GM18526 (cell line): Measurements from ENCODE around the gene AKR1A1.
A peak's percentile ranks its signal among the peaks of the same experiment; 100 is the strongest.

Experiments
- POLR2A ChIP-seq: IDR thresholded peaks from 3 replicates; pipeline ENCODE4 v1.6.1; 2011; ENCODE audit not compliant: insufficient read length; ENCODE audit errors: extremely low read depth

Gene AKR1A1

DNA sequence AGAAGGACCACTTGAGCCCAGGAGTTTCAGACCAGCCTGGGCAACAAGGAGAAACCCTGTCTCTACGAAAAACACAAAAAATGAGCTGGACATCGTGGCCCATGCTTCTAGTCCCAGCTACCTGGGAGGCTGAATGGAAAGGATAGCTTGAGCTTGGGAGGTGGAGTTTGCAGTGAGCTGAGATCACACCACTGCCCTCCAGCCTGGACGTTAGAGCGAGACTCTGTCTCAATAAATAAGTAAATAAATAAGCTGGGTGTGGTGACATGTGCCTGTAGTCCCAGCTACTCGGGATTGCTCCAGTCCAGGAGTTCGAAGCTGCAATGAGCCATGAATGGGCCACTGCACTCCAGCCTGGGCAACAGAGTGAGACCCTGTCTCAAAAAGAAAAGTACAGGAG, 3.6 kb downstream of the AKR1A1 start:
- TF ChIP-seq POLR2A = no peak

DNA sequence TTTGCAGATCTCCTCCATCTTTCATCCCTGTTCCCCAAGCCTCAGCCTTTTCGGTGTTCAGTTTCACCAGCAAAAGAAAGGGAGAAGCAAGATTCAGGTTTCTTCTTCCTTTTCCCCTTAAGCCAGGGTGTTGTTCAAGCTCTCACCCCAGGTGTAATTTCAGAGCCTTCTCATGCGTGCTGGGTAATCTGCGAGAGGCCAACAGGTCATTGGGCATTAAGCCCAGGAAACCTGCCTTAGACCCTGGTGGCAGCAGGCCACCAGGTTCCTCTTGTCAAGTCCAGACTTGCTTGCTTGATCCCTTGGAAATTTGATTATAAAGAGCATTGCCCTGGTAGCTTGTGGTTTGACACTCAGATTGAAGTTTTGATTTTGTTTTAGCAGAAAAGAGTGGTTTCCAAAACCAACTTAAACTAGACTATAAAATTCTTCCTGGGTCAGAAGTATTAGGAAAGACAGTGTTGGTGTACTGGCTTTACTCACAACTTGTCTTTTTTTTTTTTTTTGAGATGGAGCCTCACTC, 6.9 kb downstream of the AKR1A1 start:
- no peak for TF ChIP-seq POLR2A

DNA sequence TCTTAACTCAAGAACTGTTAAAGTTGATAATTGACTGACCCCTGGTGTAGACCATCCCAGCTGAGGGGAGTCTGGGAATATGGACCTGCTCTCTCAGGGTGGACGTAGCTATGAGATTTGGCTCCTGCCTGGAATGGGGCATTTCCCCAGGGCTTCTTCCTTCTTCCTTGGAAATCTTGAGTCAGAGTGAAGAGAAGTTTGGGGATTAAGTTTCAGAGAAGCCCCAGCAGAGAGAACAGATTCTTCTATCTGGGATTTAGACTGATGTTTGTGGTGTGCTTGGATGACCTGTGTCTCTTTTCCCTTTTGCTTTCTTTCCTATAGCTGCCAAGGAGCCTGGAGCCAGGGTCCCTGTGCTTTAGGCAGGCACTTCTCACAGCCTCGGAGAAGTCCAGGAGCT, 13.2 kb downstream of the AKR1A1 start:
- TF ChIP-seq POLR2A = no peak

DNA sequence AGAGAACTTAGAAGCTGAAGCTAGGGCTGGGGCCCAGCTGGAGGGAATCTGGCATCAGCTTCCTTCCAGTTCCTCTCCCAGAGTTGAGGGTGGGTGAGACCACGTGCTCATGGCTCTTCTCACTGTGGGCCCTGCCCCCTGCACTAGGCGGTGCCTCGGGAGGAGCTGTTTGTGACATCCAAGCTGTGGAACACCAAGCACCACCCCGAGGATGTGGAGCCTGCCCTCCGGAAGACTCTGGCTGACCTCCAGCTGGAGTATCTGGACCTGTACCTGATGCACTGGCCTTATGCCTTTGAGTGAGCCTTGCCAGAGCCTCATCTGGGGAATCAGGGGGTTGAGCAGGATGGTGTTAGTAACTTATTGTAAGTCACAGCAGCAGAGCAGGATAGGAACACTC, 16.1 kb downstream of the AKR1A1 start:
- TF ChIP-seq POLR2A = no peak

DNA sequence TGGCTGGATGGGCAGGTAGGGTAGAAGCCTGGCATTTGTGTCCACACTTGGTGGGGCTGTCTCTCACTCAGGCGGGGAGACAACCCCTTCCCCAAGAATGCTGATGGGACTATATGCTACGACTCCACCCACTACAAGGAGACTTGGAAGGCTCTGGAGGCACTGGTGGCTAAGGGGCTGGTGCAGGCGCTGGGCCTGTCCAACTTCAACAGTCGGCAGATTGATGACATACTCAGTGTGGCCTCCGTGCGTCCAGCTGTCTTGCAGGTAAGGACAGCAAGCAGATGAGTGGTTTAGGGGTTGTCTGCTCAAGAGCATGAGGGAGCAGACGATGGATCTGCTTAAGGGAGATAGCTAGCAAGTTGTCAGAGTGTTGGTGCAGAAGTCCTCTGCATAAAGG, 17.3 kb downstream of the AKR1A1 start:
- TF ChIP-seq POLR2A = no peak

DNA sequence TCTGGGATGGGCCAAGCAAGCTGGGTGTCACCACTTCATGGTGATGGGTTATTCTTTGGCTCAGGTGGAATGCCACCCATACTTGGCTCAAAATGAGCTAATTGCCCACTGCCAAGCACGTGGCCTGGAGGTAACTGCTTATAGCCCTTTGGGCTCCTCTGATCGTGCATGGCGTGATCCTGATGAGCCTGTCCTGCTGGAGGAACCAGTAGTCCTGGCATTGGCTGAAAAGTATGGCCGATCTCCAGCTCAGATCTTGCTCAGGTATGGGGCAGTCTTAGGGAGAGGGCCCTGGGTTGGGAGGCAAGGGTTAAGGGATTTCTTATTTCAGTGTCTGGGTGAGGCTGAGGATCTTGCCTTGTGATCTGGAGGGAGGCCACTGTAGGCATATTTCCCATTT, 17.8 kb downstream of the AKR1A1 start:
- no peak for TF ChIP-seq POLR2A

DNA sequence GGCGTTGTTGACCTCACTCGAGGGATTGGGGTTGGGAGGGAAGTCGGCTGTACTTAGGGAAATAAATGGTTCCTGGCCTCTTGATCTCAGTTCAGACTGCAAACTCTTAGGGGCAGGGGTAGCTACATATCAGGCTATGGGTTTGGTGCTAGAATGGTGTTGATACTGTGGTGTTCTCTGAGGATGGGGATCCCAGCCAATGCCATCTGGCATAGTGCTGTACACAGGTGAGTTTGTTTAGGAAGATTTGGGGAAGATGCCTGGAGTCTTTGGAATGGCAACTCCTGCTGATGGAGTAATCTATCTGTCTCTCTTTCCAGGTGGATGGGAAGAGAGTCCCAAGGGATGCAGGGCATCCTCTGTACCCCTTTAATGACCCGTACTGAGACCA, 18.9 kb downstream of the AKR1A1 start:
- TF ChIP-seq POLR2A = no peak

DNA sequence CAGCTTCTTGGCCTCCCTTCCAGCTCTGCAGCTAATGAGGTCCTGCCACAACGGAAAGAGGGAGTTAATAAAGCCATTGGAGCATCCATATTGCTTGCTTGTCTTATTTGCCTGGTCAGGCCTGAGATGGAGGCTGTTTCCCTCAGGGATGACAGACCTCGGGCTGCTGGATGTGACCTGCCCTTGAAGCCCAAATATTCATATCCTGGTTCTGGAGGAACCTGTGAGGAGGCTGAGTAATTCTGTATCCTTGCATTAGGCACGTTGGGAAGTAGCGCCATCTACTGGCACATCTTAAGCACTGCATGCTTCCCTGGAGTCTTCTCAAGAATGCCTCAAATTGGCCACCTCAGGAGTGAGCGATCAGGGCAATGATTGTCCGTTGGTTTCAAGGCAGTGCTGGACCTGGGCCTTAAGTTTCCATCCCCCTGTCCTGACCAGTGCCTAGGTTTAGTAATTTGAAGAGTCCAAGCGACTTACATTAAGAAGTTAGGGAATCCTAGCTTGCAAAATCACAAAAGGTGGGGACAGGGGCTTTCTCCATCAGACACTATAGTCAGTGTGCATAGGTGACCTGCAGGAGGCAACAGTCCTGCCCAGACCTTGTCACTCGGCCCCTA, 19.4 kb downstream of the AKR1A1 start:
- TF ChIP-seq POLR2A = no peak

DNA sequence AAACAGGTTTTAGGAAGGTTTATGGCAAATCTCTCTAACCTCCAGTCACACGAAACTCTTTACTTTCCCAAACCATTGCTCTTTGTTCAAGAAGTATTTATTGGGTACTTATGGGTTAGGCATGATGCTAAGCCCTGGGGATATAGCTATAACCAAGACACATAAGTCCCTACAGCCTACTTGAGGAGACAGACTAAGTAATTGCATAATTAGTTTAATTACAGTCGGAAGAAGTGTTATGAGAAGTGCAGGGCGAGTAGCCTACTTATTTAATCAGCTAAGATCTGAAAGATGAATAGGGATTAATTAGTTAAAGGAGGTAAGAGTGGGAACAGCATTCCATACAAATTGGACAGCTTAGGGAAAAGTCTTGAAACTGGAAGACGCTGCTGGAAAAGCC, 20.0 kb downstream of the AKR1A1 start:
- TF ChIP-seq POLR2A = no peak

DNA sequence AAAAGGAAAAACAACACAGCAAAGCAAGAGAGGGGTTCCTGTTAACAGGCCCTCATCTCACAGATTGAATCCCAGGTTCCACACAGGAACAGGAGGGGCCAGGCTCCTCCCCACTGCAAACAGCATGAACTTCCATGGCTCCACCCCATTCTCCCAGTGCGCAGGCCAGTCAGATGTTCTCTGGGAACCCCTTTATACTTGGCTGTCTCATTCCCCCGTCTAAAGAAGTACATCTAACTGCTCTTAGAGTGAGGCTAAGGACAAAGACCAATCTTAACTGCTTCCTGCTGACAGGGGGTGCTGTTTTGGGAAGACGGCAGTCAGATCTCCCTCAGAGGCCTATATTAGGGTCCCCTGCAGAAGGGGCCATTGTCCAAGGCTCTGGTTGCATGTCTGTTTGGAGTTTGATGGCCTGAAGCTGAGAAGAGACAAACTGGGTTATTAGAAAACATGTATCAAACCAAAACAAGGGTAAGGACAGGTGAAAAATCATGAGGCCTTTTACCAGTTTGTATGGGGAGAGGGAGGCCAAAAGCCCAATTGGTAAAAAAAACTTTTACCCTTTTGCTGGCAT, 22.7 kb downstream of the AKR1A1 start:
- no peak for TF ChIP-seq POLR2A

DNA sequence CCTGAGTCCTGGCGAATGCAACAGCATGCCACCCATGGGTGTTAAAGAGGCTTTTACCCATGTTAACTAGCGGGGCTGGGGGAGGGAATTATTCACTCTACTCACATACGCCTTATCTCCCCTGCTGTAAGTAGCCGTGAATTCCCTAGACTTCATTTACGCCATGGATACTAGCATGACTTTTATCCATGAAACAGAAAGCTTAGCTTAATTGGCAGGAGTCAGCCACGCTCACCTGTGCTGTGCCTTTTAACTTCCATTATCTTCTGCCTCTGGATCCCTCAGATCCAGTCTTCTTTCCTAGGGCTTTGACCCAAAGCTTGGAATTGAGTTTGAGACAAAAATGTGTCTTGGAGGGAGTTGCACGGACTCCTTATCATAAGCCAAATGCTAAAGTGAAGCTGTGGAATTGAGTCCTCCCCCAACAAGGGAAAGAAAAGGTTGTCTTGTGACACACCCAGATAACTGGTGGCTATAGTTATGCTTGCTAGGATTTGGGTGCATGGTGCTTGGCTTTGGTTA, 23.5 kb downstream of the AKR1A1 start:
- no peak for TF ChIP-seq POLR2A

DNA sequence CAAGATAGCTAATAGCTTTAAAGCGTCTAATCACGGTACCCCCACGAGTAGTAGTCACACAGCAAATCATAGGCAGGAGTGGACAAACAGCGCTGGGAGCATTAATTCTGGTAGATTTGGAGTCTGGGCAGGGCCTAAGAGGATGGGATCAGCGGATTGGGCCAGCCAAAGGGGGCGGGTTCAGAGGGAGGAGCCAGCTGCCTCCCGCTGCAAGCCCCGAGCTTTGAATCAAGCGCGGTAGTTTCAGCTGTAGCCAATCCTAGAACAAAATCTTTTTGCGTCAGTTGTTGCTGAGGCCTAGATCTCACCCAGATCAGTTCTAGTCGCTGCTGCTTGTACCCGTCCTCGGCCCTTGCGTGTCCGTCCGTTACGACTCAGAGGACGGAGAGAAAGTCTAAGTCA, 32.6 kb downstream of the AKR1A1 start:
- TF ChIP-seq POLR2A = no peak

DNA sequence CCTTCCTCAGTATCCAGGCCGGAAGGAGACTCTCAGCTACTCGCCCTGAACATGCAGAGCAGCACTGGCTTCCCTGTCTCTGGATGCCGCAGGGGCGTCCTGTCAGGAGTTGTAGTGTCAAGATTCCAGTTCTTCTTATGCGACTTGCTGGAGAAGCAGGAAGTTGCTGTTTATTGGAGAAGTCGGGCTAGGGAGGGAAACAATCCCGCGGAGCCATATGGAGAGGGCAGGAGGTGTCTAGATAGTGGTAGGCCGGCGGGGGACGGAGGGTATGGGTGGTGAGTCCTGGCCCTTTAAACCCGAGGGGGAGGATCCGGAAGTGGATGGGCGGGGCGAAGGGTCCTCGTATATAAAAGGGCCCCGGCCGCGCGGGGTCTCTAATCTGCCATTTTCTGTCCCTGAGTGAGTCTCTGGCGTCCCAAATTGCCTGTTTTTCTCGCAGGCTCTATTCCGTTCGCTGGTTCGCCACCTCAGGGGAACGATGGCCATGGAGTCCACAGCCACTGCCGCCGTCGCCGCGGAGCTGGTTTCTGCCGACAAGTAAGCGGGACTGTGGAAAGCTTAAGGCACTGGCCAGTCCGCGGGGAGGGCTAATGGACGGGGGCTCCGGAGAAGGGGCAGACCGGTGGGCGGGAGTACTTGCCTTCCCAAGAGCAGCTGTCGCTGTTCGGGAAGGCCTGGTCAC, 33.2 kb downstream of the AKR1A1 start, which contains the start of gene NASP:
TSS of gene NASP (plus strand) at position 376 of the 685 bp plus-strand sequence. CDS start at position 482, 106 bp downstream.
- peak; percentile 99 for TF ChIP-seq POLR2A

DNA sequence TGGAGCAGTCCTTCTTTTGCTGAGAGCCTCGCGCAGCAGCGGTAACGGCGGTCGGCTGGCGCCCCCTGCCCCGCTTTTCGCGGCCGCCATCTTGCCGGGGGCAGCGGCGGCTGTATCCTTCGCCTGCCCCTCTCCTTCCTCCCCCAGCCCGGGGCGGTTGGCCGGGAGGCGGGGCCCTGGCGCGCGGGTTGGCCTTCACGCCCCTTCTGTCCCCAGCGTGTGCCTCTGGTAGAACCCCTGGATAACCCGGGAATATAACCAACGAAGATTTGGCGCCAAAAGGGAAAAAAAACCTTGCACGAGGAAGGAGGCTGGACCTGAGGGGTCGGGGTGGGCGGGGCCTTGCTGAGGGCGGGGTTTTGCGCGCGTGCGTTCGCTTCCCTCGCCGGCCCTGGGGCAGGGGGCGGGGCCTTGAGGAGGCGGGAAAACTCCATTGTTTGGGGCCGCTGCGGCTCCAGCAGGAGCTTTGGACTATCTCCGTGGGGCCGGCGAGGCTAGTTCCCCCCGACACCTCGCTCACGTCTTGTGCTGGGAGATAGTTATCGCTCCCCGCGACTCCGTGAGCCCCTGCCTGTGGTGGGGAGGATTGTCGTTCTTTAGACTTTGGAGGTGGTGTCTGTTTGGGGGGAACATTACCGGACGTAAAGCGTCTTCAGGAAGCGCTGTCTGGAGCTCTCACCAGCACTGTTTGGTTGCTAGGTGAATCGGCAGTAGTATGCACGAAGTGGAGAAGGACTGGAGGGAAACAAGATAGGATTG, 33.9 kb downstream of the AKR1A1 start:
- no peak for TF ChIP-seq POLR2A

DNA sequence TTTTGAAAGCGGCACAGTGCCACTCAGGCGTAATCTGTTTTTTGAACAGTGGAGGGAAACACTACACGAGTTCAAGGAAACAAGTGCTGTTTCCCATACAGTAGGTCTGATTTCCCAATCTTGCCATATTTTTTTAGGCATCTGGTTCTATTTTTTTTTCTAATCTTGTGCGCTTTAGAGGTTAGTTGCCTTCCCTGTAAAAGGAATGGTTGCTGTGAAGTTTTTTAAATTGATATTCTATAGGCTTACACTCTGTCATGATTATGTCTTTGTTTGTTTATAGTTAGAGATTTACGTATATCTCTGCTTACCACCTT, 34.4 kb downstream of the AKR1A1 start:
- TF ChIP-seq POLR2A = no peak
